HG02943 (cell line): ENCODE data around the gene TRIM72.
"Not testable (repeated sequence)": the region's sequence is repeated elsewhere in the genome, so short reads cannot be mapped to it uniquely, and the experiment has no call there.

Source experiments
- ATAC-seq: cut with Tn5 transposase; IDR thresholded peaks from one replicate; pipeline ENCODE4 v1.9.1; 2021; ENCODE audit warnings: mild to moderate bottlenecking, low read depth, moderate library complexity; ENCODE audit not compliant: unreplicated experiment

Gene TRIM72

GRCh38 chr16:31277659-31278260 is 63.8 kb downstream of the TRIM72 start:
- no peak for ATAC-seq

- ATAC-seq = not testable (repeated sequence)
These were observed 64.9 kb downstream of the TRIM72 start for GRCh38 chr16:31278853-31279252.
